Astrocyte (in vitro differentiated cells and primary cell): ENCODE results near the gene GCNT3. TPM values are rescaled to one million over a fixed set of nuclear protein-coding genes. Genes with fewer than 3 reads are reported as not detected.

Experiments
- DNase-seq: peaks from one replicate; pipeline ENCODE4 v3.0.0-alpha.2; 2010; ENCODE audit warnings: low read depth
- FAIRE-seq: peaks from 2 replicates; lab custom pipeline; 2011; peaks lifted over from hg19 to GRCh38; lab: Jason Lieb, UNC
- H2AFZ ChIP-seq: 2 replicates; pipeline ENCODE4 v1.6.0; 2012; ENCODE audit warnings: low read depth, low read length, inconsistent platforms
- H3K27ac ChIP-seq: 2 replicates; pipeline ENCODE4 v1.5.1; 2011; ENCODE audit warnings: low read depth, low read length, inconsistent platforms
- H3K27me3 ChIP-seq: 2 replicates; pipeline ENCODE4 v1.6.0; 2011; ENCODE audit warnings: low read length, inconsistent platforms; ENCODE audit not compliant: insufficient read depth
- H3K36me3 ChIP-seq: 2 replicates; pipeline ENCODE4 v1.5.1; 2011; ENCODE audit warnings: low read length, inconsistent platforms; ENCODE audit not compliant: insufficient read depth
- H3K4me1 ChIP-seq: 2 replicates; pipeline ENCODE4 v1.5.1; 2011; ENCODE audit warnings: low read length, inconsistent platforms; ENCODE audit not compliant: insufficient read depth
- H3K4me2 ChIP-seq: 2 replicates; pipeline ENCODE4 v1.6.0; 2012; ENCODE audit warnings: low read length, inconsistent platforms
- H3K4me3 ChIP-seq: 2 replicates; pipeline ENCODE4 v1.5.1; 2011; ENCODE audit warnings: low read depth, mild to moderate bottlenecking, low read length, inconsistent platforms; ENCODE audit not compliant: insufficient read depth
- H3K79me2 ChIP-seq: 2 replicates; pipeline ENCODE4 v1.6.0; 2012; ENCODE audit warnings: mild to moderate bottlenecking, low read length, inconsistent platforms; ENCODE audit not compliant: insufficient read depth
- H3K9ac ChIP-seq: 2 replicates; pipeline ENCODE4 v1.6.0; 2012; ENCODE audit warnings: mild to moderate bottlenecking, low read length, inconsistent platforms
- H3K9me3 ChIP-seq: 2 replicates; pipeline ENCODE4 v1.5.1; 2012; ENCODE audit warnings: low read depth, mild to moderate bottlenecking, low read length, inconsistent platforms; ENCODE audit not compliant: insufficient read depth
- H4K20me1 ChIP-seq: 2 replicates; pipeline ENCODE4 v1.6.0; 2012; ENCODE audit warnings: low read length, inconsistent platforms; ENCODE audit not compliant: insufficient read depth
- H3K27ac Mint-ChIP-seq: one replicate; pipeline ENCODE4 v1.8.0; 2021; ENCODE audit warnings: mild to moderate bottlenecking, mixed read lengths; ENCODE audit not compliant: unreplicated experiment
- H3K27me3 Mint-ChIP-seq: one replicate; pipeline ENCODE4 v1.8.0; 2021; ENCODE audit warnings: low read depth, mixed read lengths; ENCODE audit not compliant: unreplicated experiment
- H3K36me3 Mint-ChIP-seq: one replicate; pipeline ENCODE4 v1.8.0; 2021; ENCODE audit warnings: low read depth, mixed read lengths; ENCODE audit not compliant: unreplicated experiment
- H3K4me1 Mint-ChIP-seq: one replicate; pipeline ENCODE4 v1.8.0; 2021; ENCODE audit warnings: low read depth, mixed read lengths; ENCODE audit not compliant: unreplicated experiment
- H3K4me3 Mint-ChIP-seq: one replicate; pipeline ENCODE4 v1.8.0; 2021; ENCODE audit warnings: mild to moderate bottlenecking, moderate library complexity, mixed read lengths; ENCODE audit not compliant: unreplicated experiment
- H3K9me3 Mint-ChIP-seq: one replicate; pipeline ENCODE4 v1.8.0; 2021; ENCODE audit warnings: mild to moderate bottlenecking, mixed read lengths; ENCODE audit not compliant: unreplicated experiment
- CTCF ChIP-seq: IDR thresholded peaks from 2 replicates; pipeline ENCODE4 v1.5.1; 2011; ENCODE audit warnings: low read depth, mild to moderate bottlenecking, inconsistent platforms, low read length, moderate library complexity; ENCODE audit not compliant: insufficient read depth
- EZH2 ChIP-seq: IDR thresholded peaks from 2 replicates; pipeline ENCODE4 v1.6.1; 2012; ENCODE audit warnings: mild to moderate bottlenecking, low read length, inconsistent platforms; ENCODE audit not compliant: insufficient read depth
- total RNA-seq: library from RNA; stranded (reverse); gene quantifications from 2 replicates; pipeline ENCODE4 v1.2.1, GENCODE V29; 2021

Gene GCNT3
- total RNA-seq, 1 donor from 2014 or later = 1.3 TPM

GRCh38 chr15:59659366-59659765 is 47.8 kb downstream of the GCNT3 start:
- Histone ChIP-seq H4K20me1 (peaks cover 31% of the 10 kb centered on the region), H3K27me3 (no peaks in the 10 kb centered on the region), H3K36me3 (peaks cover 35% of the 10 kb centered on the region), H3K4me2 (no peak overlapping the region), H3K9ac (no peak overlapping the region), H2AFZ (no peak overlapping the region), H3K27ac (no peak overlapping the region), H3K4me3 (no peak overlapping the region), H3K4me1 (peaks cover 9% of the 10 kb centered on the region), H3K79me2 (peaks cover 30% of the 10 kb centered on the region), H3K9me3 (no peaks in the 10 kb centered on the region)
- Mint-ChIP-seq H3K27ac (no peak overlapping the region), H3K36me3 (peaks cover 7% of the 10 kb centered on the region), H3K9me3 (no peaks in the 10 kb centered on the region), H3K27me3 (no peaks in the 10 kb centered on the region), H3K4me1 (no peaks in the 10 kb centered on the region), H3K4me3 (no peak overlapping the region)
- no peak for FAIRE-seq
- no peak for DNase-seq
- TF ChIP-seq EZH2 (no peak), CTCF (no peak)

- H3K9me3 ChIP-seq = no peaks in the 10 kb centered on the region
- DNase-seq = peak; percentile 47
- H3K4me1 Mint-ChIP-seq = no peaks in the 10 kb centered on the region
- H3K4me1 ChIP-seq = no peaks in the 10 kb centered on the region
- H3K27ac ChIP-seq = no peak overlapping the region
- peaks cover 7% of the 10 kb centered on the region for H4K20me1 ChIP-seq
- no peak overlapping the region for H3K4me3 ChIP-seq
- no peak overlapping the region for H3K9ac ChIP-seq
- no peaks in the 10 kb centered on the region for H3K27me3 Mint-ChIP-seq
- no peak overlapping the region for H3K4me2 ChIP-seq
- H3K36me3 Mint-ChIP-seq = peaks cover 7% of the 10 kb centered on the region
- no peak overlapping the region for H3K4me3 Mint-ChIP-seq
- TF ChIP-seq EZH2 = no peak
- no peak overlapping the region for H2AFZ ChIP-seq
- peaks cover under 1% of the 10 kb centered on the region for H3K79me2 ChIP-seq
- no peaks in the 10 kb centered on the region for H3K27me3 ChIP-seq
- no peak overlapping the region for H3K27ac Mint-ChIP-seq
- peaks cover 35% of the 10 kb centered on the region for H3K36me3 ChIP-seq
- FAIRE-seq = no peak
- H3K9me3 Mint-ChIP-seq = no peaks in the 10 kb centered on the region
Observed at GRCh38 chr15:59662260-59662659, 50.7 kb downstream of the GCNT3 start.

- no peak overlapping the region for H3K4me3 ChIP-seq
- no peak overlapping the region for H3K9ac ChIP-seq
- no peaks in the 10 kb centered on the region for H3K79me2 ChIP-seq
- Mint-ChIP-seq H3K9me3 (no peaks in the 10 kb centered on the region), H3K27me3 (no peaks in the 10 kb centered on the region), H3K27ac (no peak overlapping the region), H3K36me3 (peaks cover 2% of the 10 kb centered on the region), H3K4me1 (no peaks in the 10 kb centered on the region), H3K4me3 (no peak overlapping the region)
- TF ChIP-seq CTCF = no peak
- no peak for TF ChIP-seq EZH2
- peaks cover 2% of the 10 kb centered on the region for H3K4me1 ChIP-seq
- H3K27ac ChIP-seq = no peak overlapping the region
- H3K9me3 ChIP-seq = no peaks in the 10 kb centered on the region
- H2AFZ ChIP-seq = no peak overlapping the region
- H3K36me3 ChIP-seq = peaks cover 44% of the 10 kb centered on the region
- DNase-seq = no peak
- peaks cover 18% of the 10 kb centered on the region for H4K20me1 ChIP-seq
- no peak for FAIRE-seq
- no peak overlapping the region for H3K4me2 ChIP-seq
- no peaks in the 10 kb centered on the region for H3K27me3 ChIP-seq
Observed at GRCh38 chr15:59668556-59668955, 57.0 kb downstream of the GCNT3 start.

Other genes with a start within 250 kb of the GCNT3 start
- 227 and 244 TPM in 2 replicates for gene MYO1E, start 238.9 kb upstream of the GCNT3 start, total RNA-seq
- 0.73 and 0.94 TPM in 2 replicates for gene FAM81A, start 173.6 kb upstream of the GCNT3 start, total RNA-seq
- gene GTF2A2, start 45.7 kb downstream of the GCNT3 start, total RNA-seq = 128 and 152 TPM in 2 replicates
- gene BNIP2, start 77.5 kb downstream of the GCNT3 start, total RNA-seq = 67.1 and 73.1 TPM in 2 replicates